GM19468 (cell line): ENCODE results near the gene HCK.

ENCODE experiments used
- ATAC-seq: cut with Tn5 transposase; IDR thresholded peaks from one replicate; pipeline ENCODE4 v1.9.1; 2021; ENCODE audit warnings: mild to moderate bottlenecking, moderate library complexity, moderate number of reproducible peaks; ENCODE audit not compliant: unreplicated experiment; ENCODE audit errors: extremely low read depth

Gene HCK

GRCh38 chr20:32056708-32057483 is 4.9 kb downstream of the HCK start:
- ATAC-seq, result no peak

- no peak for ATAC-seq
These were observed 5.7 kb downstream of the HCK start for GRCh38 chr20:32057656-32058184.

- ATAC-seq, result no peak
These were observed 7.1 kb downstream of the HCK start for GRCh38 chr20:32059189-32059588.

GRCh38 chr20:32062776-32063170 is 10.7 kb downstream of the HCK start:
- ATAC-seq, result no peak

- no peak for ATAC-seq
These were observed 11.7 kb downstream of the HCK start for GRCh38 chr20:32063695-32064094.

- ATAC-seq, result no peak
These were observed 12.6 kb downstream of the HCK start for GRCh38 chr20:32064667-32065066.

GRCh38 chr20:32067234-32067821 is 15.3 kb downstream of the HCK start:
- ATAC-seq, result no peak

- ATAC-seq, result no peak
These were observed 16.1 kb downstream of the HCK start for GRCh38 chr20:32068174-32068573.

- ATAC-seq, result no peak
These were observed 17.7 kb downstream of the HCK start for GRCh38 chr20:32069711-32070110.

- ATAC-seq, result no peak
These were observed 18.2 kb downstream of the HCK start for GRCh38 chr20:32070282-32070681.

- ATAC-seq, result no peak
These were observed 18.7 kb downstream of the HCK start for GRCh38 chr20:32070690-32071213.

GRCh38 chr20:32071395-32072167 is 19.5 kb downstream of the HCK start:
- ATAC-seq, result no peak

GRCh38 chr20:32072168-32072750 is 20.2 kb downstream of the HCK start:
- no peak for ATAC-seq

- no peak for ATAC-seq
These were observed 23.5 kb downstream of the HCK start for GRCh38 chr20:32075534-32075933.

- ATAC-seq, result no peak
These were observed 25.1 kb downstream of the HCK start for GRCh38 chr20:32077190-32077589.

GRCh38 chr20:32078322-32078721 is 26.3 kb downstream of the HCK start:
- ATAC-seq, result no peak

- no peak for ATAC-seq
These were observed 26.7 kb downstream of the HCK start for GRCh38 chr20:32078791-32079190.

GRCh38 chr20:32079655-32080109 is 27.6 kb downstream of the HCK start:
- ATAC-seq, result no peak

GRCh38 chr20:32080783-32081182 is 28.7 kb downstream of the HCK start:
- ATAC-seq, result no peak

GRCh38 chr20:32083469-32083868 is 31.4 kb downstream of the HCK start:
- ATAC-seq, result no peak
